Measurements from ENCODE around the gene BLOC1S5. TPM values are rescaled to one million over a fixed set of nuclear protein-coding genes. Genes with fewer than 3 reads are reported as not detected.
"Not testable (repeated sequence)": the region's sequence is repeated elsewhere in the genome, so short reads cannot be mapped to it uniquely, and the experiment has no call there.

Gene BLOC1S5
- total RNA-seq, 1 experiment from 2014 or later: 22.0 TPM

DNA sequence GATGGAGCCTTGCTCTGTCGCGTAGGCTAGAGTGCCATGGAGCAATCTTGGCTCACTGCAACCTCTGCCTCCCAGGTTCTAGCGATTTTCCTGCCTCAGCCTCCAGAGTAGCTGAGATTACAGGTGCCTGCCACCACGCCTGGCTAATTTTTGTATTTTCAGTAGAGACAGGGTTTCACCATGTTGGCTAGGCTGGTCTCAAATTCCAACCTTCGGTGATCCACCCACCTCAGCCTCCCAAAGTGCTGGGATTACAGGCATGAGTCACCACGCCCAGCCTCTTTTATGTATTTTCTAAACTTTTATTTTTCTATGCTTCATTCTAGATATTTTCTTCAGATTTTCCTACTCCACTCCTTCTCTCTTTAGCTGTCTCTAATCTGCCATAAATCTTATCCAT lies 80.2 kb downstream of the BLOC1S5 start:
- not testable (repeated sequence) for H3K27ac ChIP-seq; H3K36me3 ChIP-seq; H3K27me3 ChIP-seq (replicated peaks); DNase-seq (ENCODE audit: low read depth in 1 of 2, low spot score in 2 of 2); H3K9me3 ChIP-seq (replicated peaks); H3K4me1 ChIP-seq (replicated peaks); H3K4me3 ChIP-seq

DNA sequence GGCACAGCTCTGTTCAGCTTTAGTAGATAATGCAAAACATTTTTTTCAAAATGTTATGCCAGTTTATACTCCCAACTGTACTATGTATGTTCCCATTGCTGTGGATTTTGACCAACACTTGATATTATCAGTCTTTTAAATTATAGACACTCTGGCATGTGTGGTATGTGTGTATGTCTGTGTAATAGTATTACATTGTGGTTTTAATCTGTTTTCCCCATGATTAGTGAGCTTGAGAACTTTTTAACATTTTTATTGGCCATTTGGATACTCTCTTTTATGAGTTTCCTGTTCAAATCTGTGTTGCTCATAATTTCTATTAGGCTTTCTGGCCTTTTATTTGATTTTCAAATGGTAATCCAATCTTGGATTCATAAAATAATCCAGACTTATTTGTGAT lies 84.4 kb downstream of the BLOC1S5 start:
- no peaks in the 10 kb centered on the region for H3K9me3 ChIP-seq (replicated peaks)
- H3K4me1 ChIP-seq (replicated peaks): peaks cover 13% of the 10 kb centered on the region
- no peak for DNase-seq (ENCODE audit: low read depth in 1 of 2, low spot score in 2 of 2)
- H3K4me3 ChIP-seq: no peak overlapping the region
- no peaks in the 10 kb centered on the region for H3K36me3 ChIP-seq
- H3K27me3 ChIP-seq (replicated peaks): no peaks in the 10 kb centered on the region
- H3K27ac ChIP-seq: no peak overlapping the region

DNA sequence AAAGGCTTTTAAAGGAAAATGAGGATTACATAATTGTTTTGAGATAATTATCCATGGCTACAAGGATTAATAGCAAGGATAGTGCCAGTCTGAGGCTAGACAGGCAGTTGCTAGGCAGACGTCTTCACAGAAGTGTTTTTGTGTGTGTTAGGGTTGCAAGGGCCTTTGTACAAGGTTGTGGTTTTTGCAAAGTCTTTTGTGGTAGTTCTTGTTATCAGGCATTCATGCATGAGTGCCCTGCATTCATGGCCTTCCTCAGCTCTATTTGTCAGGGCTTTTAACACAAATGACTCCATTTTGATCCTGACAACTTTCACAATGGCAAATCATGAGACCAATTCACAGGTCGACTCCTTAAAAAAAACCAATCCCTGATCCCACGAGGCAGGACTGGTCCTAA lies 85.5 kb downstream of the BLOC1S5 start:
- no peaks in the 10 kb centered on the region for H3K27me3 ChIP-seq (replicated peaks)
- peaks cover 18% of the 10 kb centered on the region for H3K4me1 ChIP-seq (replicated peaks)
- no peak for DNase-seq (ENCODE audit: low read depth in 1 of 2, low spot score in 2 of 2)
- H3K27ac ChIP-seq: no peak overlapping the region
- no peaks in the 10 kb centered on the region for H3K9me3 ChIP-seq (replicated peaks)
- H3K4me3 ChIP-seq: no peak overlapping the region
- H3K36me3 ChIP-seq: no peaks in the 10 kb centered on the region

DNA sequence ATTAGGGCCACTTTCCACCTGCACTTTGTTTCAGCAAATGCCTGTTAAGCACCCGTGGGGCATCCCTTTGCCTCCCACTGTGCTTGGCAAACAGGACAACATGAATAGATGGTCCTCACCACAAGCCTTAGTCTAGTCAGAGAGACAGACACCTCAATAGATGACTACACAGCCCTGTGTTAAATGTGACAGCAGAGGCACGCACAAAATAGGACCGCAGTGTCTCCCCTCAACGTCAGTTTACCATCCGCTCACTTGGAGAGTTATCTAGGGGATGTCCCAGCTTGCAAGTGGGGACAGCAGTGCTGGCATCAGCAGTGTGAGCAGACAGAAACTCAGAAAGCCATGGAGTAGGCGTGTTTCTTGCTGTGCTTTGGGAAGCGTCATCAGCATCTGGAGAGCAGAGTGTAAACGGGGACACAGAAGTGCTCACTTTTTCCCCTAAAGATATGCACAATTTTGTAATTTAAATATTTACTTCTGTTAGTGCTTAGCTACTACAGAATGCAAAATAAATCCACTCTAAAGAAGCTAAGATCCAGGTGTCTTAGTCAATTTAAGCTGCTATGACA lies 87.6 kb downstream of the BLOC1S5 start:
- Histone ChIP-seq H3K27me3 (replicated peaks) (no peaks in the 10 kb centered on the region), H3K4me1 (replicated peaks) (peaks cover 18% of the 10 kb centered on the region), H3K4me3 (no peak overlapping the region), H3K36me3 (no peaks in the 10 kb centered on the region), H3K27ac (no peak overlapping the region), H3K9me3 (replicated peaks) (no peaks in the 10 kb centered on the region)
- DNase-seq (ENCODE audit: low read depth in 1 of 2, low spot score in 2 of 2): no peak

DNA sequence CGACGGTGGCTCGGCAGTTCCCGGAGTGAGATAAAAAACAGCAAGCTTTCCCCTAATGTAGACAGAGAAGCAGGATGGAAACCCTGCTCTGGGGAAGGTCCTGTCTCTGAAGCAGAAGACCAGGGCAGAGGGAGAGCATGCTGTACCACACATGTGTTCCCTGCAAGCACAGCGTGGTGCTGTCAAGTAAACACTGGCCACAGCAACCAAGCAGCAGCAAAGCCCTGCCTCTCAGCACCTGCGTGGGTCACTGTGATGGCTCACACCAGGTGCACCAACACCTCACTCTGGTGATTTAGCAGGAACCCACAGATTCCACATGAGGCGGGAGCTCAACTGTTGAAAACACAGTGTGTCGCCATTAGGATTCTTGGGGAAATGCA lies 88.4 kb downstream of the BLOC1S5 start:
- no peaks in the 10 kb centered on the region for H3K9me3 ChIP-seq (replicated peaks)
- no peaks in the 10 kb centered on the region for H3K27me3 ChIP-seq (replicated peaks)
- H3K4me3 ChIP-seq: no peak overlapping the region
- no peak overlapping the region for H3K27ac ChIP-seq
- no peaks in the 10 kb centered on the region for H3K36me3 ChIP-seq
- DNase-seq (ENCODE audit: low read depth in 1 of 2, low spot score in 2 of 2): no peak
- H3K4me1 ChIP-seq (replicated peaks): peaks cover 18% of the 10 kb centered on the region

DNA sequence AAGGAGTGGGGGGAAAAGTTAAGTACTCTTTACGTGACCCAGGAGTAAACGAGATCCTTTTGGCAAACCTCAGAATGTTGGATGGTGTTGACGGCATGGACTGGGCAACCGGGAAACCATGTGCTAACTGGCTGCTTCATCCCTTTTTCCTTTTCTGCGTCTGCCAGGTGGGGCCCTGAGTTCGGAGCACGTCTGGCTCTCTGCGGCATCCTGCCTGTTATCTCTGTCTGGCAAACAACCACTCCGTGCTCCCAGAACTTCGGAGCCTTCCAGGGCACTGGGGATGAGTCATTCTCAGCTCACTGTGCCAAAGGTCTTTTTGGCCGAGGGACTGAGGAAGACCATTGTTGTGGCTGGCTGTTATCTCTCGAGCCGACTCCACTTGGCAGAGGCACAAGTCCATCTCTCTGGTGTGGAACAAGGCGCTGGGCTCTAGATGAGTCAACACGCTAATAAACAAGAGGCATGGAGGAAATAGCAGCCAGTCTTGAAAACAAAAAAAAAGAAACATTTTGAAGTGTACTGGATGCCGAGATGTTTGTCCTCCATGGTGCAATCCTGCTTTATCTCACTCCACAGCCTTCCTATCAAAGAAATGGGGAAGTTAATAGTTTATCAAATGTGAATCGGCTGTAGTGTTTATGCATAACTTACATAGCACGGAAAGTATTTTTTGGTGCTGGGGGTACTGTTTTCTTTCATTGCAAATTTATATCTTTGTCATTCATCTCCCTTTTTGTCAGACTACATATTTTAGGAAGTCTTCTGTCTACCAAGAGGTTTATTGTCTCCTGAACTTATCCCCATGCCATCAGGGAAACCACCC lies 89.0 kb downstream of the BLOC1S5 start:
- no peaks in the 10 kb centered on the region for H3K27me3 ChIP-seq (replicated peaks)
- peak; percentile 94 to 97 for DNase-seq (ENCODE audit: low read depth in 1 of 2, low spot score in 2 of 2)
- H3K4me1 ChIP-seq (replicated peaks): peaks cover 18% of the 10 kb centered on the region
- no peak overlapping the region for H3K4me3 ChIP-seq
- H3K9me3 ChIP-seq (replicated peaks): no peaks in the 10 kb centered on the region
- no peaks in the 10 kb centered on the region for H3K36me3 ChIP-seq
- H3K27ac ChIP-seq: no peak overlapping the region

DNA sequence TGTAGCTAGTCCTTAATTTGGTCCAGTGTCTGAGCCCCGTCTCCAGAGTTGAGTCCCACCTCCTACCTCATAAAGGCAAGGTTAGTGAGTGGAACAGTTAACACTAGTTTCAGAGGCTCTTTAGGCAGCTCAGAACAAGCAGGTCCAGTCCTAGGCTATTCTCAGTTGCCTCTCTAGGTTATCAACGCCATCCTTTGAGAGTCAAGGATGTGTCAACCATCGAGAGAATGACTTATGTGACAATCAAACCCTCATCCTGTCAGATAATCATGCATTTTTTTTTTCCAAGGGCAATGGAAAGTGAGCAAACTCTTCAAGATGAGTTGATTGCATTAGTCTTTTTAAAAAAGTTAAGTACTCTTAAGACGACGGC lies 89.6 kb downstream of the BLOC1S5 start:
- Histone ChIP-seq H3K4me3 (no peak overlapping the region), H3K4me1 (replicated peaks) (peaks cover 18% of the 10 kb centered on the region), H3K9me3 (replicated peaks) (no peaks in the 10 kb centered on the region), H3K36me3 (no peaks in the 10 kb centered on the region), H3K27ac (no peak overlapping the region), H3K27me3 (replicated peaks) (no peaks in the 10 kb centered on the region)
- no peak for DNase-seq (ENCODE audit: low read depth in 1 of 2, low spot score in 2 of 2)

DNA sequence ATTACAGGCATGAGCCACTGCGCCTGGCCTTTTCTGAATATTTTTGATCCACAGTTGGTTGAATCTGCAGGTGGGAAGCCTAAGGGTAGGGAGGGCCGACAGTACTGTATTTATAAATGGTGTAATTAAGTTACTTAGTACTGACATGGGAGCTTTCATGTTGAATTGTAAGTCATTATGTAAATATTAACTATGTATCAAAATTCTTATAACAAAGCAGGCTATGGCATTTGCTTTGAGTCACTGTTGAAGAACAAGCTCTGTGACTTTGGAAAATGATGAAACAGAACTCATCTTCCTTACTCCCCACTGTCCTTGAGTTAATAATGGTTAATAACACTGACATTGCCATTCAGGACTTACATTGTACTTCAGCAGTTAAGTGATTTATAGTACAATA lies 90.6 kb downstream of the BLOC1S5 start:
- no peak overlapping the region for H3K4me3 ChIP-seq
- no peak for DNase-seq (ENCODE audit: low read depth in 1 of 2, low spot score in 2 of 2)
- H3K27me3 ChIP-seq (replicated peaks): no peaks in the 10 kb centered on the region
- H3K36me3 ChIP-seq: no peaks in the 10 kb centered on the region
- H3K9me3 ChIP-seq (replicated peaks): no peaks in the 10 kb centered on the region
- H3K4me1 ChIP-seq (replicated peaks): peaks cover 18% of the 10 kb centered on the region
- no peak overlapping the region for H3K27ac ChIP-seq

DNA sequence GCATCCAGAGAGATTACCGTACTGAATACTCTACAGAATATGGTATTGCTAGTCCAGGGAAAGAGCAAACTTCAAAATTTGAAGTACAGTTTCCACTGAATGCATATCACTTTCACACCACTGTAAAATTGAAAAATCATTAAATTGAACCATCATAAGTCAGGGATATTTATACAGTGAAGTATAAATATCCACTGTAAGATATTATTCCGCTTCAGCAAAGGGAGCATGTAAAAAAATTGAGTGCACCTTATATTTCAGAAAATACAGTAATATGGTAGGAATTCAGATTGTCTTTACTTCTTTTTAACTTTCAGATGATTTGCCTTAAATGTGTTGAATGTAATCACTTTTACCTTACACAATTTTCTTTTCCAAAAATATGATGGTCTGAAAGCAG lies 92.7 kb downstream of the BLOC1S5 start:
- H3K36me3 ChIP-seq: no peaks in the 10 kb centered on the region
- DNase-seq (ENCODE audit: low read depth in 1 of 2, low spot score in 2 of 2): no peak
- H3K27ac ChIP-seq: no peak overlapping the region
- H3K9me3 ChIP-seq (replicated peaks): no peaks in the 10 kb centered on the region
- H3K4me3 ChIP-seq: no peak overlapping the region
- peaks cover 18% of the 10 kb centered on the region for H3K4me1 ChIP-seq (replicated peaks)
- H3K27me3 ChIP-seq (replicated peaks): no peaks in the 10 kb centered on the region

DNA sequence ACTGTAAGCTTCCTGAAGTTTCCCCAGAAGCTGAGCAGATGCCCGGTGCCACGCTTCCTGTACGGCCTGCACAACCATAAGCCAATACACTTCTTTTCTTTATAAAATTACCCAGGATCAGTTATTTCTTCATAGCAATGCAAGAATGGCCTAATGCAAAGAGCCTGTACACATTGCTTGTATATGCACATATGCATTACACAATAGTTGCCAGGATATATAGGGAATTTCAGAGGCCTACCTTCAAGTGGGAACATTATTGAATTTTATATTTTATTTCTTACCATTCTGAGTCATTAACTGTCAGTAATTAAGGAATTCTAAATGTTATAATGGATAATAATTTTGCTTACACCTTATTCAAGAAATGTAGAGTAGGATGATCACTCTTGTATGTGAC lies 93.6 kb downstream of the BLOC1S5 start:
- no peak overlapping the region for H3K27ac ChIP-seq
- DNase-seq (ENCODE audit: low read depth in 1 of 2, low spot score in 2 of 2): no peak
- peaks cover 10% of the 10 kb centered on the region for H3K4me1 ChIP-seq (replicated peaks)
- no peaks in the 10 kb centered on the region for H3K27me3 ChIP-seq (replicated peaks)
- H3K9me3 ChIP-seq (replicated peaks): no peaks in the 10 kb centered on the region
- H3K36me3 ChIP-seq: no peaks in the 10 kb centered on the region
- no peak overlapping the region for H3K4me3 ChIP-seq

Other genes starting within 250 kb of the BLOC1S5 start
- gene TXNDC5, start 153.6 kb downstream of the BLOC1S5 start, total RNA-seq (2014; rRNA removed; shearing (Covaris generic)): 343 and 378 TPM in 2 replicates
- 52.9 and 154 TPM in 2 replicates for gene EEF1E1, start 38.2 kb upstream of the BLOC1S5 start, total RNA-seq (2014; rRNA removed; shearing (Covaris generic))

All from SJSA1 (cell line).